MM.1S (cell line): ENCODE results near the gene PCDHA12.
"Not testable (repeated sequence)": the region's sequence is repeated elsewhere in the genome, so short reads cannot be mapped to it uniquely, and the experiment has no call there.

Experiments used
- EZH2 ChIP-seq: fragments of 300-600 bp; sonication (generic); optimal IDR thresholded peaks from 2 replicates; pipeline ENCODE3; 2017; ENCODE audit warnings: low read depth, mild to moderate bottlenecking, antibody characterized with exemption, low read length, mixed read lengths
- EZH2phosphoT487 ChIP-seq: fragments of 300-600 bp; sonication (generic); IDR thresholded peaks from 2 replicates; pipeline ENCODE4 v1.6.1; 2018; ENCODE audit warnings: antibody characterized with exemption, low read length
- TF ChIP-seq, protein P1 (sequence below): fragments of 300-600 bp; sonication (generic); IDR thresholded peaks from 2 replicates; pipeline ENCODE4 v1.5.1; 2016; ENCODE audit warnings: antibody characterized with exemption, low read length, mixed read lengths

DNA sequence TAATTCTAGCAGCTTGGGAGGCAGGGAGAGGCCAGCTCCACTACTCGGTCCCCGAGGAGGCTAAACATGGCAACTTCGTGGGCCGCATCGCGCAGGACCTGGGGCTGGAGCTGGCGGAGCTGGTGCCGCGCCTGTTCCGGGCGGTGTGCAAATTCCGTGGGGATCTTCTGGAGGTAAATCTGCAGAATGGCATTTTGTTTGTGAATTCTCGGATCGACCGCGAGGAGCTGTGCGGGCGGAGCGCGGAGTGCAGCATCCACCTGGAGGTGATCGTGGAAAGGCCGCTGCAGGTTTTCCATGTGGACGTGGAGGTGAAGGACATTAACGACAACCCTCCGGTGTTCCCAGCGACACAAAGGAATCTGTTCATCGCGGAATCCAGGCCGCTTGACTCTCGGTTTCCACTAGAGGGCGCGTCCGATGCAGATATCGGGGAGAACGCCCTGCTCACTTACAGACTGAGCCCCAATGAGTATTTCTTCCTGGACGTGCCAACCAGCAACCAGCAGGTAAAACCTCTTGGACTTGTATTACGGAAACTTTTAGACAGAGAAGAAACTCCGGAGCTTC is 40.6 kb upstream of the PCDHA12 start:
- TF ChIP-seq, protein P1, sequence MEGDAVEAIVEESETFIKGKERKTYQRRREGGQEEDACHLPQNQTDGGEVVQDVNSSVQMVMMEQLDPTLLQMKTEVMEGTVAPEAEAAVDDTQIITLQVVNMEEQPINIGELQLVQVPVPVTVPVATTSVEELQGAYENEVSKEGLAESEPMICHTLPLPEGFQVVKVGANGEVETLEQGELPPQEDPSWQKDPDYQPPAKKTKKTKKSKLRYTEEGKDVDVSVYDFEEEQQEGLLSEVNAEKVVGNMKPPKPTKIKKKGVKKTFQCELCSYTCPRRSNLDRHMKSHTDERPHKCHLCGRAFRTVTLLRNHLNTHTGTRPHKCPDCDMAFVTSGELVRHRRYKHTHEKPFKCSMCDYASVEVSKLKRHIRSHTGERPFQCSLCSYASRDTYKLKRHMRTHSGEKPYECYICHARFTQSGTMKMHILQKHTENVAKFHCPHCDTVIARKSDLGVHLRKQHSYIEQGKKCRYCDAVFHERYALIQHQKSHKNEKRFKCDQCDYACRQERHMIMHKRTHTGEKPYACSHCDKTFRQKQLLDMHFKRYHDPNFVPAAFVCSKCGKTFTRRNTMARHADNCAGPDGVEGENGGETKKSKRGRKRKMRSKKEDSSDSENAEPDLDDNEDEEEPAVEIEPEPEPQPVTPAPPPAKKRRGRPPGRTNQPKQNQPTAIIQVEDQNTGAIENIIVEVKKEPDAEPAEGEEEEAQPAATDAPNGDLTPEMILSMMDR = not testable (repeated sequence)
- TF ChIP-seq EZH2phosphoT487, EZH2: not testable (repeated sequence)
